KOPT-K1 (cell line): Measurements from ENCODE around the gene OR51B2.

Experiments used
- H3K27ac ChIP-seq: fragments of 200-600 bp; sonication (generic); 2 replicates; pipeline ENCODE4 v1.5.1; 2016; ENCODE audit warnings: antibody characterized with exemption, mild to moderate bottlenecking, low read depth, low read length; ENCODE audit not compliant: poor library complexity, severe bottlenecking
- H3K36me3 ChIP-seq: fragments of 200-600 bp; sonication (generic); 2 replicates; pipeline ENCODE4 v1.5.1; 2017; ENCODE audit warnings: antibody characterized with exemption, mild to moderate bottlenecking, low read length, moderate library complexity; ENCODE audit not compliant: insufficient read depth
- H3K9me3 ChIP-seq: fragments of 200-600 bp; sonication (generic); 2 replicates; pipeline ENCODE4 v1.5.1; 2017; ENCODE audit warnings: antibody characterized with exemption, low read length, mild to moderate bottlenecking; ENCODE audit not compliant: insufficient read depth, poor library complexity, severe bottlenecking

Gene OR51B2

GRCh38 chr11:5293028-5293427, 31.1 kb downstream of the OR51B2 start:
- no peaks in the 10 kb centered on the region for H3K36me3 ChIP-seq
- H3K27ac ChIP-seq = no peak overlapping the region
- H3K9me3 ChIP-seq = no peaks in the 10 kb centered on the region

- H3K9me3 ChIP-seq = no peaks in the 10 kb centered on the region
- no peaks in the 10 kb centered on the region for H3K36me3 ChIP-seq
- no peak overlapping the region for H3K27ac ChIP-seq
Observed at GRCh38 chr11:5291207-5291838, 32.8 kb downstream of the OR51B2 start.

GRCh38 chr11:5290106-5290505, 34.0 kb downstream of the OR51B2 start:
- H3K36me3 ChIP-seq = no peaks in the 10 kb centered on the region
- H3K27ac ChIP-seq = no peak overlapping the region

GRCh38 chr11:5289696-5290095, 34.4 kb downstream of the OR51B2 start:
- Histone ChIP-seq H3K36me3 (no peaks in the 10 kb centered on the region), H3K27ac (no peak overlapping the region), H3K9me3 (no peaks in the 10 kb centered on the region)

More at GRCh38 chr11:5290106-5290505, 34.0 kb downstream of the OR51B2 start:
- no peaks in the 10 kb centered on the region for H3K9me3 ChIP-seq

GRCh38 chr11:5288906-5289550, 35.1 kb downstream of the OR51B2 start:
- no peak overlapping the region for H3K27ac ChIP-seq
- H3K9me3 ChIP-seq = no peaks in the 10 kb centered on the region

GRCh38 chr11:5288108-5288905, 35.8 kb downstream of the OR51B2 start:
- Histone ChIP-seq H3K9me3 (no peaks in the 10 kb centered on the region), H3K36me3 (no peaks in the 10 kb centered on the region), H3K27ac (no peak overlapping the region)

More at GRCh38 chr11:5288906-5289550, 35.1 kb downstream of the OR51B2 start:
- no peaks in the 10 kb centered on the region for H3K36me3 ChIP-seq

GRCh38 chr11:5286901-5287300, 37.2 kb downstream of the OR51B2 start:
- Histone ChIP-seq H3K9me3 (no peaks in the 10 kb centered on the region), H3K27ac (no peak overlapping the region), H3K36me3 (no peaks in the 10 kb centered on the region)

GRCh38 chr11:5286351-5286750, 37.7 kb downstream of the OR51B2 start:
- Histone ChIP-seq H3K9me3 (no peaks in the 10 kb centered on the region), H3K36me3 (no peaks in the 10 kb centered on the region), H3K27ac (no peak overlapping the region)

GRCh38 chr11:5285703-5286340, 38.3 kb downstream of the OR51B2 start:
- Histone ChIP-seq H3K9me3 (no peaks in the 10 kb centered on the region), H3K27ac (no peak overlapping the region), H3K36me3 (no peaks in the 10 kb centered on the region)

GRCh38 chr11:5284637-5285036, 39.5 kb downstream of the OR51B2 start:
- Histone ChIP-seq H3K9me3 (no peaks in the 10 kb centered on the region), H3K27ac (no peak overlapping the region), H3K36me3 (no peaks in the 10 kb centered on the region)

- Histone ChIP-seq H3K36me3 (no peaks in the 10 kb centered on the region), H3K9me3 (no peaks in the 10 kb centered on the region), H3K27ac (no peak overlapping the region)
Observed at GRCh38 chr11:5283882-5284281, 40.2 kb downstream of the OR51B2 start.

- Histone ChIP-seq H3K9me3 (no peaks in the 10 kb centered on the region), H3K27ac (no peak overlapping the region), H3K36me3 (no peaks in the 10 kb centered on the region)
Observed at GRCh38 chr11:5283086-5283485, 41.0 kb downstream of the OR51B2 start.

- H3K36me3 ChIP-seq = no peaks in the 10 kb centered on the region
- no peak overlapping the region for H3K27ac ChIP-seq
Observed at GRCh38 chr11:5282628-5283027, 41.5 kb downstream of the OR51B2 start.

GRCh38 chr11:5281596-5281995, 42.5 kb downstream of the OR51B2 start:
- Histone ChIP-seq H3K9me3 (no peaks in the 10 kb centered on the region), H3K36me3 (no peaks in the 10 kb centered on the region), H3K27ac (no peak overlapping the region)

More at GRCh38 chr11:5282628-5283027, 41.5 kb downstream of the OR51B2 start:
- H3K9me3 ChIP-seq = no peaks in the 10 kb centered on the region

- Histone ChIP-seq H3K36me3 (no peaks in the 10 kb centered on the region), H3K27ac (no peak overlapping the region), H3K9me3 (no peaks in the 10 kb centered on the region)
Observed at GRCh38 chr11:5280582-5281102, 43.5 kb downstream of the OR51B2 start.
